ENCODE results near the gene VEPH1. TPM values are rescaled to one million over a fixed set of nuclear protein-coding genes. Genes with fewer than 3 reads are reported as not detected.

Gene VEPH1
- total and polyA plus RNA-seq, 2 donors (not counting 1 experiment from before 2014, with no cell fraction given), result not detected

GRCh38 chr3:157225001-157225400 is 278.2 kb downstream of the VEPH1 start:
- no peak overlapping the region for H3K27ac Mint-ChIP-seq
- H3K4me2 ChIP-seq (replicated peaks; ENCODE audit: low read depth, low read length, poor library complexity, severe bottlenecking), result no peak overlapping the region
- ATAC-seq (ENCODE audit: low read depth), result no peak
- no peak for DNase-seq
- no peaks in the 10 kb centered on the region for H3K36me3 ChIP-seq (replicated peaks in 1 of 2; ENCODE audit: control extremely low read depth in 1 of 2, control insufficient read depth in 1 of 2, extremely low read depth in 1 of 2, insufficient read depth in 2 of 2, low read length in 1 of 2)
- H3K4me1 ChIP-seq (ENCODE audit: control insufficient read depth in 2 of 2, insufficient read depth in 2 of 2, low read length in 2 of 2), result no peaks in the 10 kb centered on the region
- WGBS (ENCODE audit: insufficient coverage), result no CpG with 5 or more reads among the region's 1 CpG
- no peaks in the 10 kb centered on the region for H3K79me2 ChIP-seq (ENCODE audit: control insufficient read depth, insufficient read depth, low read length)
- no peak overlapping the region for H3K4me3 Mint-ChIP-seq
- TF ChIP-seq, protein P1, sequence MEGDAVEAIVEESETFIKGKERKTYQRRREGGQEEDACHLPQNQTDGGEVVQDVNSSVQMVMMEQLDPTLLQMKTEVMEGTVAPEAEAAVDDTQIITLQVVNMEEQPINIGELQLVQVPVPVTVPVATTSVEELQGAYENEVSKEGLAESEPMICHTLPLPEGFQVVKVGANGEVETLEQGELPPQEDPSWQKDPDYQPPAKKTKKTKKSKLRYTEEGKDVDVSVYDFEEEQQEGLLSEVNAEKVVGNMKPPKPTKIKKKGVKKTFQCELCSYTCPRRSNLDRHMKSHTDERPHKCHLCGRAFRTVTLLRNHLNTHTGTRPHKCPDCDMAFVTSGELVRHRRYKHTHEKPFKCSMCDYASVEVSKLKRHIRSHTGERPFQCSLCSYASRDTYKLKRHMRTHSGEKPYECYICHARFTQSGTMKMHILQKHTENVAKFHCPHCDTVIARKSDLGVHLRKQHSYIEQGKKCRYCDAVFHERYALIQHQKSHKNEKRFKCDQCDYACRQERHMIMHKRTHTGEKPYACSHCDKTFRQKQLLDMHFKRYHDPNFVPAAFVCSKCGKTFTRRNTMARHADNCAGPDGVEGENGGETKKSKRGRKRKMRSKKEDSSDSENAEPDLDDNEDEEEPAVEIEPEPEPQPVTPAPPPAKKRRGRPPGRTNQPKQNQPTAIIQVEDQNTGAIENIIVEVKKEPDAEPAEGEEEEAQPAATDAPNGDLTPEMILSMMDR (IDR thresholded peaks at IDR 0.05), result no peak
- TF ChIP-seq EZH2 (IDR thresholded peaks at IDR 0.05; ENCODE audit: borderline replicate concordance, insufficient read depth, low read depth, low read length, poor library complexity, severe bottlenecking), result no peak
- intact Hi-C loops (cut with micrococcal nuclease), result no loop called here
- H3K27ac ChIP-seq (ENCODE audit: low read length in 2 of 2), result no peak overlapping the region
- no peak overlapping the region for H2AFZ ChIP-seq (ENCODE audit: insufficient read depth, low read depth, low read length, poor library complexity, severe bottlenecking)
- CTCF ChIA-PET, result no interaction called here
- H3K4me3 ChIP-seq (ENCODE audit: control extremely low read depth in 1 of 5, extremely low read depth in 1 of 5, insufficient read depth in 1 of 5, low read depth in 2 of 5, low read length in 4 of 5), result no peak overlapping the region
- H3K9me3 ChIP-seq (ENCODE audit: control extremely low read depth in 1 of 3, control insufficient read depth in 2 of 3, insufficient read depth in 1 of 3, low read length in 2 of 3), result no peaks in the 10 kb centered on the region
- no peak overlapping the region for H3K9ac ChIP-seq (ENCODE audit: low read length)
- no peaks in the 10 kb centered on the region for H3K4me1 Mint-ChIP-seq
- H3K9me3 Mint-ChIP-seq (ENCODE audit: insufficient read depth), result no peaks in the 10 kb centered on the region
- no peaks in the 10 kb centered on the region for H3K27me3 Mint-ChIP-seq
- POLR2A ChIA-PET, result no interaction called here
- no peaks in the 10 kb centered on the region for H3K27me3 ChIP-seq (replicated peaks in 1 of 4; ENCODE audit: control extremely low read depth in 1 of 4, control insufficient read depth in 3 of 4, insufficient read depth in 4 of 4, low read length in 3 of 4)
- no peaks in the 10 kb centered on the region for H4K20me1 ChIP-seq (ENCODE audit: control insufficient read depth, insufficient read depth, low read length, poor library complexity, severe bottlenecking)

DNA sequence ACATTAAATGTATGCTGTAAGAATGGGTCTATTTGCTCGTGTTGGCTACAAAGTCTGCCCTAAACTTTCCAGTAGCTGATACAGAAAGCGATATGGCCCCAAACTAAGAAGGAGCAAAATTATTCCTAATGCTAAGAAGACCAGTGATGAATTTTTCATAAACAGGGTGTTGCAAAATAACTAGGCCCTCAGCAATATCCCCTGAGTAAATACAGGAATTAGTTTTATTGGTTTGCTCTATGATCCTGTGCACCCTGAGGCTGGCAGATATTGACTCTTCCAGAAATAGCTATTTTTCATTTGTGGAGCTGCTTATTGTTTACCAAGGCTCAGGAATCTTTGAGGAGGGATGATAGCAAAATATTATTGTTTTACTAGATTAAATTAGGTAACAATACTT is 282.3 kb downstream of the VEPH1 start:
- Histone ChIP-seq H3K27ac (ENCODE audit: low read length in 2 of 2) (no peak overlapping the region), H3K4me1 (ENCODE audit: control insufficient read depth in 2 of 2, insufficient read depth in 2 of 2, low read length in 2 of 2) (no peaks in the 10 kb centered on the region), H3K9ac (ENCODE audit: low read length) (no peak overlapping the region), H3K4me3 (ENCODE audit: control extremely low read depth in 1 of 5, extremely low read depth in 1 of 5, insufficient read depth in 1 of 5, low read depth in 2 of 5, low read length in 4 of 5) (no peak overlapping the region), H3K36me3 (replicated peaks in 1 of 2; ENCODE audit: control extremely low read depth in 1 of 2, control insufficient read depth in 1 of 2, extremely low read depth in 1 of 2, insufficient read depth in 2 of 2, low read length in 1 of 2) (no peaks in the 10 kb centered on the region), H3K4me2 (replicated peaks; ENCODE audit: low read depth, low read length, poor library complexity, severe bottlenecking) (no peak overlapping the region), H3K79me2 (ENCODE audit: control insufficient read depth, insufficient read depth, low read length) (no peaks in the 10 kb centered on the region), H4K20me1 (ENCODE audit: control insufficient read depth, insufficient read depth, low read length, poor library complexity, severe bottlenecking) (no peaks in the 10 kb centered on the region), H3K9me3 (ENCODE audit: control extremely low read depth in 1 of 3, control insufficient read depth in 2 of 3, insufficient read depth in 1 of 3, low read length in 2 of 3) (no peaks in the 10 kb centered on the region), H3K27me3 (replicated peaks in 1 of 4; ENCODE audit: control extremely low read depth in 1 of 4, control insufficient read depth in 3 of 4, insufficient read depth in 4 of 4, low read length in 3 of 4) (no peaks in the 10 kb centered on the region), H2AFZ (ENCODE audit: insufficient read depth, low read depth, low read length, poor library complexity, severe bottlenecking) (no peak overlapping the region)
- ATAC-seq (ENCODE audit: low read depth) (no peak), DNase-seq (no peak)
- POLR2A ChIA-PET, result no interaction called here
- CTCF ChIA-PET, result no interaction called here
- no CpG with 5 or more reads among the region's 2 CpGs for WGBS (ENCODE audit: insufficient coverage)
- intact Hi-C loops (cut with micrococcal nuclease), result no loop called here
- TF ChIP-seq, protein P1 (IDR thresholded peaks at IDR 0.05), result no peak
- no peak for TF ChIP-seq EZH2 (IDR thresholded peaks at IDR 0.05; ENCODE audit: borderline replicate concordance, insufficient read depth, low read depth, low read length, poor library complexity, severe bottlenecking)
- H3K9me3 Mint-ChIP-seq (ENCODE audit: insufficient read depth), result no peaks in the 10 kb centered on the region
- no peak overlapping the region for H3K4me3 Mint-ChIP-seq
- H3K27ac Mint-ChIP-seq, result no peak overlapping the region
- H3K4me1 Mint-ChIP-seq, result no peaks in the 10 kb centered on the region
- no peaks in the 10 kb centered on the region for H3K27me3 Mint-ChIP-seq

Measured in B cell (primary cell).